ENCODE measurements around the gene AMIGO2.

Gene AMIGO2

GRCh38 chr12:47100160-47100559 is 20.4 kb upstream of the AMIGO2 start:
- ChIA-PET CTCF (no interaction called here), POLR2A (ENCODE audit: low non-redundant PET) (no interaction called here)
- TF ChIP-seq CTCF (conservative IDR thresholded peaks at IDR 0.05; ENCODE audit: low read depth), result no peak
- no peak for DNase-seq (ENCODE audit: low spot score)
- no peak overlapping the region for H3K27ac ChIP-seq

DNA sequence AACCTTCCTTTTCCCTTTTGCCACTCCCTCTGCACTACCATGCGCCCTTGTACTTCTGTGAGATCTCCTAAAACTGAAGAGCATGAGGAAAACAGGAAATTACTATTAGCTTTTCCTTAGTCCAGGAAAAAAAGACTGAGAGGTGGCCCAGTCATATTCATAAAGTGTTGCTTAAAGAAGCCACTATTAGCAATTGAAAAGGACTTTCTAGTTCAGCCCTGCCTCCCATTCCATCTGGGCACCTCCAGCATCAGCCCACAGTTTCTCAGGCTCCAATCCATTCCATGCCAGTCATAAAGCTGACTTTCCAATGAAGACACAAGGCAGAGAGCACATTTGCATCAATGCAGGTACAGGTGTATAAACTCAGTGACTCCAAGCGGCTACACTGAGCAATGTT is 19.9 kb upstream of the AMIGO2 start:
- no peak for TF ChIP-seq CTCF (conservative IDR thresholded peaks at IDR 0.05; ENCODE audit: low read depth)
- ChIA-PET CTCF (no interaction called here), POLR2A (ENCODE audit: low non-redundant PET) (no interaction called here)
- DNase-seq (ENCODE audit: low spot score), result no peak
- no peak overlapping the region for H3K27ac ChIP-seq

- CTCF ChIA-PET, result no interaction called here
- H3K27ac ChIP-seq, result no peak overlapping the region
- DNase-seq (ENCODE audit: low spot score), result no peak
- POLR2A ChIA-PET (ENCODE audit: low non-redundant PET), result no interaction called here
- TF ChIP-seq CTCF (conservative IDR thresholded peaks at IDR 0.05; ENCODE audit: low read depth), result no peak
Observed at GRCh38 chr12:47098099-47098498, 18.3 kb upstream of the AMIGO2 start.

DNA sequence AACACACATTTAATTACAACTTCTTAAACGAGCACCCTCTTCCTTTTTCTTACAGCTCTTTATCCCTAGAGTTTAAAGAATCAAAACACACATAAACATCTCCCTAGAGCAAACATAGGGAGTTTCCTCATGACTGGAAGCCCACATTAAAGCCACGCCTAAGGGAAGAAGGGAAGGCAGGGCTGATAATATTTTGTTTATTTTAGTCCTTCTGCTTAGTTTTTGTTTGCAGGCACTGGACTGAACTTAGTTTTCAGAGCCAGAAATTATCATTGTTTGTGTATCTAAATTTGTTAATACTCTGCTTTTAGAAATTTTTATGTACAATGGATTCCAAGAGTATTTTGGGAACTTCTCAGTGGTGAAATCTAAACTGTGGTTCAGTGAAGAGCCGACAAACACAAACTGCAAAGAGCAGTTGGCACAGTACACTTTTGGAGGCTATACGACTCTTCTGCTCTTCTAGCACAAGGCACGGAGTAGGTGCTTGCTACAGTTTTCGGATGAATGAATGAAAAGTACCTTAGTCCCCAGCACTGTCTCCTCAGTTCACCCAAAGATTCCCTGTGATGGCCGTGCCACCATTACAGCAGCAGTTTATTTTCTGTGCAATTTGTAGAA is 17.6 kb upstream of the AMIGO2 start:
- CTCF ChIA-PET, result interaction anchor here (0.7 kb wide), 1 partner anchor 10 kb away, joined by 3 read pairs; no protein-coding TSS in a partner anchor
- no peak overlapping the region for H3K27ac ChIP-seq
- no peak for TF ChIP-seq CTCF (conservative IDR thresholded peaks at IDR 0.05; ENCODE audit: low read depth)
- no peak for DNase-seq (ENCODE audit: low spot score)
- POLR2A ChIA-PET (ENCODE audit: low non-redundant PET), result no interaction called here

GRCh38 chr12:47095446-47096236 is 15.9 kb upstream of the AMIGO2 start:
- TF ChIP-seq CTCF (conservative IDR thresholded peaks at IDR 0.05; ENCODE audit: low read depth), result no peak
- peak; percentile 51 for DNase-seq (ENCODE audit: low spot score)
- ChIA-PET POLR2A (ENCODE audit: low non-redundant PET) (no interaction called here), CTCF (interaction anchor here (0.6 to 1.3 kb wide), 4 partner anchors 14 to 971 kb away, joined by 3 to 5 read pairs (median 4); partner anchors contain the start of genes AMIGO2 and PCED1B)
- no peak overlapping the region for H3K27ac ChIP-seq

GRCh38 chr12:47094804-47095203 is 15.0 kb upstream of the AMIGO2 start:
- TF ChIP-seq CTCF (conservative IDR thresholded peaks at IDR 0.05; ENCODE audit: low read depth), result no peak
- no peak for DNase-seq (ENCODE audit: low spot score)
- ChIA-PET POLR2A (ENCODE audit: low non-redundant PET) (no interaction called here), CTCF (interaction anchor here (0.6 to 1.3 kb wide), 3 partner anchors 13 to 449 kb away, joined by 3 to 5 read pairs (median 3); no protein-coding TSS in a partner anchor)
- no peak overlapping the region for H3K27ac ChIP-seq

Measured in RWPE1 (cell line).